ENCODE data around the gene HSPB3. TPM values are rescaled to one million over a fixed set of nuclear protein-coding genes. Genes with fewer than 3 reads are reported as not detected.
A peak's percentile ranks its signal among the peaks of the same experiment; 100 is the strongest.
"Not testable (repeated sequence)": the region's sequence is repeated elsewhere in the genome, so short reads cannot be mapped to it uniquely, and the experiment has no call there.

The HSPB3 gene
- polyA plus RNA-seq, 3 donors: 0.21 TPM; not detected in 2

DNA sequence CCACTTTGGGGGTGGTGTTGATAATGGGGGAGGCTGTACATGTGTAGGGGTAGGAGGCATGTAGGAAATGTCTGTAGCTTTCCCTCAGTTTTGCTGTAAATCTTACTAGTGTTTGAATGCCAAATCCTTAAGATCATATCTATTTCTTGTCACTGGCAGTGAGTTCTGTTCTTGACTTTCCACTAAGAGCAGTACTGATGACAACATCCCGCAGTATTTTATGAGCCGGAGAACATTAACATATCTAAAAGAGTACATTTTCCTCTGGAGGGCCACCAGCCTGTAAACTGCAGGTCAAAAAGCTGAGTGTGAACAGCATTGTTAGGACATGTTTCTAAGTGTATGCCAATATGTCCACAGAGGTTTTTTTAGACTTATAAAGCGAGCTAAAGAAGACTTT is 2.5 kb upstream of the HSPB3 start:
- DNase-seq: no peak

DNA sequence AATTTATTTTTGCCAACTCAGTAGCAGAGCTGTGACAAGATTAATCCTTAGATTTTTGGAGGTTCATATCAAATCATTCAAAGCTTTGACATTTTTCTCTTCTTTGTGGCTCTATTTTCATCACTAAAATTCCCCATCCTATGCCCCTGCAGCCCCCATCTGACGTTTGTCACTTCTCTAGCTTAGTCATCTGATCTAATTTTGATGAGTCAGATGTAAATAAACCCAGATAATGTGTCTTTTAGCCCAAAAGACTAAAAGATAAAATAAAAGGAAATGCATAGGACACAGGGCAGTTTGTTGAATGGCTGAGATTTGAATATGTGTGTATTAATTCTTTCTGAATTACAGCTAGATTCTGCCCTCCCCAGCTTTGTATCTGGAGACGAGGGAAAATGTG is 897 bp upstream of the HSPB3 start:
- no peak for DNase-seq

DNA sequence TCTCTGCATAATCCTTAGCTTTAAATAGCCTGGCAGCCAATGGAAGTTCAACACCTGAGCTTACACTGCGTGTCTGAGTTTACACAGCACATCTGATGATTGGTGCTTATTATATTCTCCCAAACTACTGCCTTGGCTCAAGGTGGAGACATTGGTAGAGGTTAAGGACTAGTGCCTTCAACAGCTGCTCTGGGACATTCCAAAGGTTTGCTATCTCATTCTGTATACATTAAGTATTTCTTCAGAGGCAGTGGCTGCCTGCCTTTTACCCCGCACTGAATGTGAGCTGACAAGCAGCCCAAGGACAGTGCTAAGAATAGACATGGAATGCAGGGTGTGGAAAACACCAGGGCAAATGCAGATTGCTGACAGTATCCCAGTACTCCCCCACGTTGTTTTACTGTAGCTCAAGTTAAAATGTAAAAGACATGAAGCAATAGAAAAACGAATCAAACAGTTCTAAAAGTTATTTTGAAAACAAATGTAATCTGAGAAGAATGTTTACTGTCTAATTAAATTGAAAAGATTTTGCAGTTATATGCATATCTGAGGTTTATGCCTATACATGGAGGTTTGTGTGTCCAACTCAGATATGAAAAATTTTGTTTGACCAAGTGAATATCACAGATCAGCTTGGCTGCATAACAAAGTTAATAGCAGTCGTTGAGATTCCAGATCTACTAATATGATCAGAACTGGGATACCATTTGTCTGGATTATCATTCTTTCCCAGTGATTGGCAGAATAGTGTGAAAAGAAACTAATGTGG is 1.8 kb downstream of the HSPB3 start:
- DNase-seq: peak; percentile 65

DNA sequence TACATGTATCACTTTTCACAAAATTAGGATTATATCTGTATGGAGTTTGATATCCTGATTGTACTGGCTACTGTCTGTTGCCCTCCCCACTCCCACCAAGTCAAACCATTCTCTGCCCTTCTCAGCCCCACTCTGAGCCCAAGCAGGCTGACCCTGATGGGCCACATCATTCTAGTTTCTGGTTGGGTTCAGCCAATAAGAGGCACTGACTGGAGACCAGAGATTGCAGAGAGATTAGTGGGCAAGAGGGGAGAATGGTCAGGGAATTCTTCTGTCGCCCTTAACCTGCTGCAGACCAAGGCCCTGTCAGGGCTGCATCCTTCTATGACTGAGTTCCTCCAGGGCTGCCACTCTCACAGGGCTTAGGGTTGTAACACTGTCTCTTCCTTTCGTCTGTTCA is 2.7 kb downstream of the HSPB3 start:
- DNase-seq: no peak

DNA sequence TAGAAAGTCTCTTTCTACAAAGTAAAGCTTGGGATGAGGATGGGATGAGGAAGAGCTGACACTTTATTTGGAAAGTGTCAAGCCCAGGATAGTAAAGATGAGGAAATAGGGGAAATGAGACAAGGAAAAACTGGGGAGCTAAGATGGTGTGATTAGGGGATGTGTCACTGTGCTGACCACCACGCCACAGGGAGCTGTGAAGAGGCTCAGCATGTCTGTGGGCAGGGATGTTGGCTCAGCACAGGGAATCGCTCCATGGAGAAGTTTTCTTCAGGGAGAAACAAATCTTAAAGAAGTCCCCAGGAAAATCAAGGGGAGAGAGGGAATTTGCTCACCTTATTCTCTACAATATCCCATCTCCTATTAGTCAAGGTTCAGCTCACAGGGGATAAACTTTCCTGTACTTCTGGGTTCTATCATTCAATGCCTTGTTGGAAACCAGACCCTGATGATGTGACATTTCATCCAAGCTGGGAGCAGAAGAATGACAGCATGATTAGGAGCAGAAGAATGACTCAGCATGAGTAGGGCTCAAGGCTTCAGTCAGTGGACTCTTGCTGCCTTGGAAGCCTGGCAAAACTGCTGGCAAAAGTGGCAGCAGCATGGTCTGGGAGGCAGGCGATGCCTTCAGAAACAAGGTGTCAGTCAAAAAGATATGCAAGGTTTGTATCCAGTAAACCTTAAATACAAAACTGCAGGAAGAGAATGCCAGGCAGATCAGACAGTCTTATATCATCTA is 4.9 kb downstream of the HSPB3 start:
- no peak for DNase-seq

DNA sequence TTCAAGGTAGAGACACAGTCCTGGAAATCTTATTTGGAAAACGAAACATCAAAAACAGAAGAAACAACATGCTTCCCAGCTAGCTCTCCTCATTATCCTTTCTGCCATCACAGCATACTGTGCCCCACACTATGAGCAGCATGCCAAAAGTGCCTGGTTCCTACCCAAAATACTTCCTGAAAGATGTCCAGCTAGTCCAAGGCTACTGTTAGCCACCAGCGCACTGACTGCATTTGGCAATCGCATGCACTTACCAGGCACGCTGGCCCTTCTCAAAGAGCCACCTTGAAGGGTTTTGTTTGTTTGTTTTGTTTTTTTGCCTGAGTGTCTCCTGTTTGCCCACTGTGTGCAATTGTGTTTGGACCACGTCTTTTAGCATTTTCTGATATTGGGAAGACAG is 6.8 kb downstream of the HSPB3 start:
- no peak for DNase-seq

DNA sequence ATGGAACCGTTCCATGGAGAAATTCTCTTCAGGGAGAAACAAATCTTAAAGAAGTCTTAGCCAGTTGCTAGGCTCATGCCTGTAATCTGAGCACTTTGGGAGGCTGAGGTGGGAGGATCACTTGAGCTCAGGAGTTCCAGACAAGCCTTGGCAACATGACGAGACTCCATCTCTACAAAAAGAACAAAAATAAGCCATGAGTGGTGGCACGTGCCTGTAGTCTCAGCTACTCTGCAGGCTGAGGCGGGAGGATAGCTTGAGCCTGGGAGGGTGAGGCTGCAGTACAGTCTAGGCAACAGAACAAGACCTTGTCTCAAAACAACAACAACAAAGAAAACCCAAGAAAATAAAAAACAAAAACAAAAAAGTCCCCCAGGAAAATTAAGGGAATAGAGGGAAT is 8.2 kb downstream of the HSPB3 start:
- DNase-seq: no peak

DNA sequence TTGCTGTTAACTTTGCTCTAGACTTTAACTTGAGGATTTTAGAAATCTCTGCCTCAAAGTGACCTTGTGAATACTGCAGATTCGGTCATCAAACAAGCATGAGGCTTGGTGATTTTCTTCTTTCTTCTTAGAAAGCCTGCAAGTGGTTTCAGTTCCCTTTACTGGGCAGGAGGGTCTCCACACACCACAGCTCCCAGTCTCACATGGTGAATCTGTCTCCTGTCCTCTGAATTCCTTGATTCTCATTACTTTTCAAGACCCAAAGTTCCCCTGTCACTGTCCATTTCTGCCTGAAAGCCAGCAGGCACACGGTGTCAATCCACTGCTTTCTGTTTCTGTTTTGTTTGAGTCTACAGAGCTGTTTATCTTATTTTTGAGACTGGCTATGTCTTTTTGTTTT is 14.1 kb downstream of the HSPB3 start:
- no peak for DNase-seq

DNA sequence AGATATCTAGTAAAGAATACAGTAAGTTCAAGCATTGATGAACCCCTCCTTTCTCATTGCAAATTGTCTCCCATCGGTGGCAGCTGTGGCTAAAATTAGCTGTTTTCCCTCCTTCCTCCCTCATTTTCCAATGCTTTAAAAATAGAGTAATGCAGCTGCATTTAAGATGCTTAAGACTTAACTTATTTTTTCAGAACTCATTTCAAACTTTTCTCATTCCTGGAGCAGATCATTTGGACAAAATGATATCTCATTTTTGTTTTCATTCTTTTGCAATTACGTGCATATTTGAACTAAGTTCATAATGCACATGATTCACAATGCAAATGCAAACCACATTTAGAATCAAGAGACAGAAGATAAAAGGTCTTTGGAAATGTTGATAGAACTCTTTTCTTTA is 14.6 kb downstream of the HSPB3 start:
- no peak for DNase-seq

DNA sequence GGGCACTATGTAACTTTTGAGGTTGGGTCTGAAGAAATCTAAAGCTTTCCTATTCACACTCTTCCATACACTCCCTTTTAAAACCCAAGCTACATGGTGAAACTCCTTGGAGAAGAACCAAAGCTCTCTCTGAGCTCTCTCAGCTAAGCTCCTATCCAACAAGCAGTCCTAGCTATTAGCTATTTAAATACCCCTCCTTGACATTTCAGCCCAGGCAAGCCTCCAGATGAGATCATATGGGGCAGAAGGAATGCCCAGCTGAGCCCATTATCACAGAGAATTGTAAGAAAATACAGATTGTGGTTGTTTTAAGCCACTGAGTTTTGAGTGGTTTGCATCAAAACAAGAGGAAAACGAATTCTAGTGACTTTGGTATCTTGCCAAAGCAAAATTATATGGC is 15.2 kb downstream of the HSPB3 start:
- no peak for DNase-seq

DNA sequence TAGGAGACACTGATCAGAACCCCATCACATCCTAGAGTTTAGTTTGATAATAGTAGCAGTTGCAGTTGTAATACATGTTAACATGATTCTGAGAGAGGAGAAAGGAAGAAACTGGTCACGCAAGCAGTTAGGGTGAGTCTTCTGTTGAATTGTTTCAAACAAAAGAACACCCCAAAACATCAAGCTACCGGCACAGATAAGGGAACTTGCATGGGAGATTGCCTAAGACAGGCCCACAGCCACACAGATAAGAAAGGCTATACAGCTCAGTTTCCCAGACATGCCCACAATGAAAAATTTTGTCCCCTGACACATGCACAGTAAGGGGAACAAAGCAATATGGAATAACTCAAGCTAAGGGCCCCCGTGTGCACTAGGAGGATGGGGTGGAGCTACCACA is 15.9 kb downstream of the HSPB3 start:
- DNase-seq: no peak

DNA sequence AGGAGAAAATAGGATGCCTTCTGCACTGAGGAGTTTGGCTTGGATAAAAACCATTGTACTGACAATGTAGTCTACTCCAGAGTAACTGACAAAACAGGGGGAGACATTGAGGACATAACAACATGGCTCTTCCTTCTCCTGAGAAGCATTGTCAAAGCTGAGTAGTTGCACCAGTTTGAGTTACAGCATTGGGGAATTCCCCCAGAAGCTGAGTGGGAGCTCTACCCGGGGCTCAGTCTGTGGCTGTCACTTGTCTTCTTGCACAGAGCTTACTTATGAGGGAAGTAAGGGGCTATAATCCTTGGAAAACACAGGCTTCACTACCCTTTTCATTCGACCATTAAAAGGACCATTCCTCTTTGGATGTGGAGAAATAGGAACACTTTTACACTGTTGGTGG is 21.2 kb downstream of the HSPB3 start:
- no peak for DNase-seq

DNA sequence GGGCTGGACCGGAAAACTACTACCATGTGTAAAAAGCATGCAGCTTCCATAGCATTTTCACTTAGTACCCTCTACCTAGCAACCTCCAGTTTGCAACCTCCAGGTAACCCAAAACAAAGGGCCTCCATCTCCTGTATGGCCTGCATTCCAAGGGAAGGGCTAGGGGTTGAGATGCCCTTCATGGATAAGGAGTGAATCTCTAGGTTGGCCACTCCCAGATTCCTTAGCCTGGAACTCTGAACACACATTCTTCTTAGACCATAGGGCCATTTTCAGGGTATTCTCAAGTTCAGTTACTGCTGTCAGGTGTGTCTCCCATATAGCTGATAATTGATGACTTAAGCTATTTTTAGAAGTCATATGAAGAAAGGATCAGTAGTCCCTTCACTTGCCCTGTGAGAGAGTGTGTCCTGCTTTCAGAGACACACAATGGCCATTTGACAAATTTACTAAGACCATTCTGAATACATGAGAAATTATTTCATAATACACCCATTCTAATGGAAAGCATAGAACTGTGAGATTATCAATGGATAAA is 22.5 kb downstream of the HSPB3 start:
- no peak for DNase-seq

DNA sequence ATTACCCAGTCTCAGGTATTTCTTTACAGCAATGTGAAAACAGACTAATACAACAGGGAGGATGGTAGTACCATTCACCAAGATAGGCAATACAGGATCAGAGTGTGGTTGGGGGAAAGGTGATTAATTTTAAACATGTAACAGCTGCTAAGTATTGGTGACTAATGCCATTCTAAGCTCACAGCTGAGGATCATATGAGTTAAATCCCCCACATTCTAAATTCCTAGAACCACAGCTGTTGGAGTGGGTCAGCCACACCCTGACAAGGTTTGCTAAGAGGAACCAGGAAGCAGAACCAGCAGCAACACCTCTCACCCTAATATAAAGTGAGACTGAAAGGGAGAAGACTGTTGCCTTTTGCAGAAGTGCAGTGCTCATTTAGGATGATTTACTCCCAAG is 24.8 kb downstream of the HSPB3 start:
- no peak for DNase-seq

DNA sequence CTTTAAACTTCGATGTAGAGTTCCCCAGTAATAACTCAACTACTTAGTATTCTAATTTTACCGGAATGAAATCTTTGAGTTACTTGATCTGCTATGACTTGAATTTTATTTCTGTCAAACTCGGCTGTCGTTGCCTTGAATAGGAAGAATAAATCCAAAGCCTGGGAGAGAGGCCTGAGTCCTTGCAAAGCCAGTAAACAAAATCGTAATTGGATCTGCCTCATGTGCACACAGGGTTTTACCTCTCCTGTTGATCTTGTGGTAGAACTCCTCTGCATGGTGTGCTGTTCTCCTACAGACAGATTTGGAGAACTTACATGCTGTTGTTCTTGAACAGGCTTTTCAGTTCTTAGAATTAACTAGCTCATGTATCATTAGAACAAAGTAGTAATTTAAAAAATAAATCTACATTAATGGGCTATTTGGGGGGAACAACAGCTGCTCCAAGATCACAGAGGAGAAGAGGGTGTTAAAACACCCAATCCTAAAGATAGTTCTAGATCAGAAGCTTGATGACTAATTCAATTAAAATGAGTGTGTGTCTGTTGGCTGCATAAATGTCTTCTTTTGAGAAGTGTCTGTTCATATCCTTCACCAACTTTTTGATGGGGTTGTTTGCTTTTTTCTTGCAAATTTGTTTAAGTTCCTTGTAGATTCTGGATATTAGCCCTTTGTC is 28.9 kb downstream of the HSPB3 start:
- no peak for DNase-seq

DNA sequence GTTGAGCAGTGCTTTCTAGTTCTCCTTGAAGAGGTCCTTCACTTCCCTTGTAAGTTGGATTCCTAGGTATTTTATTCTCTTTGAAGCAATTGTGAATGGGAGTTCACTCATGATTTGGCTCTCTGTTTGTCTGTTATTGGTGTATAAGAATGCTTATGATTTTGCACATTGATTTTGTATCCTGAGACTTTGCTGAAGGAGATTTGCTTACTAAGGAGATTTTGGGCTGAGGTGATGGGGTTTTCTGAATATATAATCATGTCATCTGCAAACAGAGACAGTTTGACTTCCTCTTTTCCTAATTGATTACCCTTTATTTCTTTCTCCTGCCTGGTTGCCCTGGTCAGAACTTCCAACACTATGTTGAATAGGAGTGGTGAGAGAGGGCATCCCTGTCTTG is 30.2 kb downstream of the HSPB3 start:
- not testable (repeated sequence) for DNase-seq

DNA sequence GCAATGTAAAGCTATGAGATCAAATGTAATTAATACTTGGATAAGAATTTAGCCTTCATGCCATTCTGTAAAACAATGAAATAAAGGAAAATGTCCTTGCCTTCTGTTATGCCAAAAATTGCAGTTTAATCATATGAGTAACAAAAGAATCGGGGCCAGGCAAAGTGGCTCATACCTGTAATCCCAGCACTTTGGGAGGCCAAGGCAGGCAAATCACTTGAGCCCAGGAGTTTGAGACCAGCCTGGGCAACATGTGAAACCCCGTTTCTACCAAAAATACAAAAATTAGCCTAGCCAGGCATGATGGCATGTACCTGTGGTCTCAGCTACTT is 34.1 kb downstream of the HSPB3 start:
- not testable (repeated sequence) for DNase-seq

DNA sequence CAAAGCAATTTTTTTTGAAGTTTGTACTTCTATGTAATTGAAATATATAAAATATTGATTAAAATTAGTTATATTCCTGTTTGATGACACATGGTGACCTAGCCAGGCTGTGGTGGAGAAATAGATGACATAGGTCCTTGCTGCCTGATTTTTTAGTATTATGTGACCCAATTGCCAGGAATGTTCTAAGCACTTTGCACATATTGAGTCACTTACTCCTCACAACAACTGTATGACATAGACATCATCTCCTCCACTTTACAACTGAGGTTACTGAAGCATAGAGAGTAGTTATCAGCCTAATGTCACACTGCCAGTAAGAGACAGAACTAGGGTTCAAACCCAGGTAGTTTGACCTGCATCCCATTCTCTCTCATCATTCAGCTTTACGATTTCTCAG is 35.8 kb downstream of the HSPB3 start:
- DNase-seq: no peak

DNA sequence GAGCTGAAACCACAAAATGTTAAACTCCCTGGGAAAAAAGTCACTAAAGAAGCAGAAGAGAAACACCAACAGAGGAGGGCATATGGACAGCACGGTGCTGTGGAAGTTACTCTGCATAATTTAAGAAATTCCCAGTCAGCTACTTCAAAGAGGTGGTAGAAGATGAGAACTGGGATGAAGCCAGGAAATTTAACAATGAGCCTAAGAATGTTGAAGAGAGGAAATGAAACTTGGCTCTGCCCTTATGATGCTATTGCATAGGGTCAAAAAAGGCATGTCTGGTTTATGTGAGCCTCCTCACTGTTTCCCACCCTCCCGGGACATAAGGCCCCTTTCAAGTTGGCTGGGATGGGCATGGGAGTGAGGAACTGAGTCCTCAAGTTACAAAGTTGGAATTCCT is 36.7 kb downstream of the HSPB3 start:
- DNase-seq: no peak

DNA sequence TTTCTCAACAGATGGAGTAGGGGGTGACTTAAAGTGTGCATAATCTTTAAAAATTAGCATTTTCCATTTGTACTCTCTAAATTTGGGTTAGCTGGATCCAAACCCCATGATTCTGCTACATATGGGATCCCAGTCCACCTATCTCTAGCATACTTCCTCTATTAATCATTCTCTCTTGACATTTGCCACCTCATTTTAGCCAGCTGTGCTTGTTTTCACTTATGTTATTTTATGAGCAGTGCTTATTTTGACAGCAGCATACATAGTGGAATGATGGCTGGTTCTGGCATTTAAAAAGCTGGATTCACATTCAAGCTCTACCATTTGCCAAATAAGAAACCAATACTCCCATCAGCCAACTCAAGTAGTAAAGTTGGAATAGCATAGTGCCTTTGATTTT is 39.5 kb downstream of the HSPB3 start:
- DNase-seq: no peak

Measured in renal pelvis (tissue), 4 donors.